ENCODE results near the gene RPL18A. TPM values are rescaled to one million over a fixed set of nuclear protein-coding genes. Genes with fewer than 3 reads are reported as not detected.
A peak's percentile ranks its signal among the peaks of the same experiment; 100 is the strongest.

The RPL18A gene
- total RNA-seq, 2 donors from 2014 or later = 1,009 to 1,051 TPM

DNA sequence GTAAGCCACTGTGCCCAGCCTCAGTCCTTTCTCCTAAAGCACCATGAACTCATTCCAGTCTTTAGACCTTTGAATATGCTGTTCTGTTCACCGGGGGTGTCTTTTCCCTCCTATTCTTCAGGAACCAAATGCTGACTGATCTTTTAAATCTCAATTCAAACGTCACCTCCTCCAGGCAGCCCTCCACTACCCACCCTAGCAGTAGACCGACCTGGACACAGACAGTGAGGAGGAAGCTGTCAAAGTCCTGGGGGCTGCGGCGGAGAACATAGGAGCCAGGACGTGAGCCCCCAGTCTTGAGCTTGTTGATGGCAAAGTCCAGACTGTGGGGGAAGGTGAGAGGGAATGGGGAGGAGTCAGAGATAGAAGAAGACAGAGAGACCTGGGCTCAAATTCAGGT is 19.7 kb upstream of the RPL18A start:
- no peak for DNase-seq
- no peak for ATAC-seq
- intact Hi-C loops (cut with DNase I) = no loop called here

DNA sequence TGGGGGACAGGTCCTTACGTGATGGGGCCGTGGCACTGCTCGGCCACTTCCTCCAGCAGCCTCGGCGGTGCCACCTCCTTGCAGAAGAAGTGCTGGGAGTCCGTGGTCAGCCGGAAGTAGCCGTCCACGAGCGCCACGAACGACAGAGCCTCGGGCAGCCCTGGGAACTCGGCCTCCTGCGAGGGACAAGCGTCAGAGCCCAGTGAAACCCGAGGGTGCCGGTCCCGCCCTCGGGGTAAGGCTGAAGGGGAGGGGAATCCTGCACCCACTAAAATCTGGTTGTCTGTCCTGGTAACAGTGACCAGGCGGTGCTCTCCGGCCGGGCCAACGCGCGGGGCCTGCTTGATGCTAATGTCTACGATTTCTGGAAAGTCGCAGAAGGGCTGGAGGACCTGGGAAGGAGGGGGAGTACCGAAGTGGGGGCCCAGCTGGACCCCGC is 18.3 kb upstream of the RPL18A start:
- DNase-seq = no peak
- intact Hi-C loops (cut with DNase I) = no loop called here
- ATAC-seq = peak; percentile 9

DNA sequence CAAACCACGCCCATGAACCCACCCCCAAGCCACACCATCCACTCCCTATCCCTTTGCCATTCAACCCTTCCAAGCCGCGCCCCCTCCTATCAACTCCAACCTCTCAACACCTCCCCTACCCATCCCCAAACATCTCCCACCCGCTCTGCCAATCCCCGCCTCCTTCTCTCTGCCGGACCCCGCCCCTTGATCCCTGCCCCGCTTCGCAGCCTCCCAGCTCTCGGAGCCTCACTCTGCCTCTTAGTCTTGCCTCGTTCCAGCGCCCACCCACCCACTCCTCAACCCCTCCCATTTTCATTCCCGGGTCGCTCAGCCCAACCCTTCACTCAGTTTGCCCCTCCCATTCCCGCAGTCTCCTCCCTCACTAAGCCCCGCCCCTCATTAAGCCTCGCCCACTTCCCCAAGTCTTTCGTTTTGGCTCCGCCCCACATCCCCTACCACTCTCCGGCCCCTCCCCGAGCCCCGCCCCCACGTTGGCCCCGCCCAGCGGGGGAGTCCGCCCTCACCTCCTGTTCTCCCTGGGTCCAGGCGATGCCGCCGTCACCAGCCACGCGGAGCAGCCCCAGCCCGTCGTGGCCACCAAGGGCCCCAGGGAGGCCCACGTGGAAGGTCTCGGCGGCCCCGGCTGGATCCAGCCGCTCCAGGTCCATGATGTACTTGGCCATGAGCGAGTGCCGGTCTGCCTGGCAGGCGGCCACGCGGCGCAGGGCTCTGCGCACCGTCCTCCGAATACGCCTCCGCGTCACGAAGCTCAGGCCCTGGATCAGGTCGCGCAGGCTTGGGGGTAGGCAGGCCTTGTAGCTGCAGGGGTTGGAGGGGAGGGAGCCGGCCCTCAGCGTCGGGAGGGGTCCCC is 17.7 kb upstream of the RPL18A start:
- peak; percentile 83 to 90 for ATAC-seq
- DNase-seq = peak; percentile 85
- intact Hi-C loops (cut with DNase I) = no loop called here

DNA sequence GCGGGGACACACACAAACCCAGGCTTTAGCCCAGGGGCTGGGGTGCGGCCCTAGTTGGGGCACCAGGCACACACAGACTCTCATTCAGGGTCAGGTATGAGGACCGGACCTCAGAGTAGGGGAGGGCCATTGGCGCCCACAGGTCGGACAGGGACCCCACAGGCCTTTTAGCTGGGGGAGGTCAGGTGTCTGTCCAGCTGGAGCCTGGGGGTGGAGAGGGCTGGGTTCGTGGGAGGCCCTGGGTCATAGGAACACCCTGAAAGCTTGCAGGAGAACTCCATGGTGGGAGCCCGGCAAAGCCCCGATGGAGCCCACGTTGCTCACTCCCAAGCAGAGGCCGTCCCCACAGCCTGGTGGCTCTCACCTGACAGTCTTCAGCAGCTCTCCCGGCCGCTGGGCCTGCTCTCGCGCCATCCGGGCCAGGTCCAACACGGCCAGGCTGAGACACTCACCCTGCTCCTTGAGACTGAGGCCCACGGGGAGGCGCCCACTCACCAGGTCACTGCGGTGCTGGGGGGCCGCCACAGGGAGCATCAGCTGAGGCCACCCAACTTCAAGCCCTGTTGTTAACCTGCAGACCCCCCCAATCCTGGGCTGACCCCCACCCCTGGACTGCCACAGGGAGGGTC is 16.9 kb upstream of the RPL18A start:
- ATAC-seq (peak in 1 of 2 donors; percentile 2), DNase-seq (no peak)
- intact Hi-C loops (cut with DNase I) = no loop called here

DNA sequence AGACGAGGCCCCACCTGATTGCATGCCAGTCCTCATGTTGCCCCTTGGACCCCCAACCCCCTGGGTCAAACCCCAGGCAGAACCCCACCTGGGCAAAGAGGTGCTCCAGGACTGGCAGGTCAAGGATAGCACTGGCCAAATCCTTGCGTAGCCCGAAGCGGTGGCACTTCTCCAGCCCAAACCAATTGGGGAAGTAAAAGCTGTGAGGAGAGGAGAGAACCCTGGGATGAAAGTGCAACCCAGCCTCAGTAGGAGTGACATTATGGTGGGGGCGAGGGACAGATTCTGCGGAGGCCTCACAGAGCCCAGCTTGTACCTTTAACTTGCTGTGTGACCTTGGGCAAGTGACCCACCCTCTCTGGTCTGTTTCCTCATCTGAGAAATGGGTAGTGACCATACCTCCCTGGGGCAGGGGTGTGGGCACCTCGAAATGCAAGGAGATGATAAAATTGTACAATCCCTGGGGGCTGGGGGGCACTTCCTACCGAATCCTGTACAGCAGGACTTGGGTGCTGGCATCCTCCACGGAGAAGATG is 16.4 kb upstream of the RPL18A start:
- ATAC-seq (no peak), DNase-seq (no peak)
- intact Hi-C loops (cut with DNase I) = no loop called here

DNA sequence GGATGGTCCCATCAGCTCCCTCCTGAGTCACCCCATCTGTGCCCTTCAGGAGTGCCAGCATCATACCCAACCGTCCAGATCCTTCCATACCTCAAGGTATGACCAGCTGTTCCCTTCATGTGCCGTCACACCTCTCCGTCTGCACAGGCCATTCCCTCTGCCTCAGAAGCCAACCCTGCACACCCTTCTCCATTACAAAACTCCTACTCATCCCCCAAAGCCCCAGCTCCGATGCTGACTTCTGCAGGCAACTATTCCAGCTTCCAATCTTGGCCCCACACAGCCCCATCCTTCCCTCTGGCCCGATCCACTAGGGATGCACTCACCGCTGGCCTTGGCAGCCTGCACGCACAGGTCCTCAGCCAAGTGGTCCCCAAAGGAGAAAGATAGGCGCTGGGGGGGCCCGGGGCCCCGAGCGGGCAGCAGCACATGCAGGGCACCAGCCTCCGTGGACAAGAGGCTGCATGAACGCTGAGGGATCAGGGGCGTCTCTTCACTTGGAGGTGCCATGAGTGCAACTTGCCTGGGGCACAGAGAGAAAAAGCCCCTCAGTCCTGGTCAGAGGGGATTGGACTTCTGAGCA is 15.7 kb upstream of the RPL18A start:
- no peak for DNase-seq

DNA sequence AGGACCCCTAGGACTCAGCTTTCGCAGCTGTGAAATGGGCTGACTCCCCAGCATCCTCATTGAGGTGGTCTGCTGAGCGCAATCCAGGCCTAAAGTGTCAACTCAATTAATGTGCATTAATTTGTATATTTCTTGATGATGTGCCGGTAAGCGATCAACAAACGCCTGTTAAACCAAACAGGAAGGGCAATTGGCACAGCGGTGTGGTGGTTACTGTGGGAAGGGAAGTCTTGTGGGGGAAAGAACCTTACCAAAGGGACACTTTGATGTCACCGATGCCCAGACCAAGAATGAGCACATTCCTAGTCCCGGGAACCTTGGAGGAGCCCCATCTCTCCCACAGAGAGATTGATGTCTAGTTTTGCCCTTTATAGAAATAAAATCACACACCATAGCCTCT is 13.6 kb upstream of the RPL18A start:
- DNase-seq = no peak
- ATAC-seq = no peak
- intact Hi-C loops (cut with DNase I) = no loop called here

More for the DNA sequence above, 15.7 kb upstream of the RPL18A start:
- intact Hi-C loops (cut with DNase I) = no loop called here
- ATAC-seq = no peak

DNA sequence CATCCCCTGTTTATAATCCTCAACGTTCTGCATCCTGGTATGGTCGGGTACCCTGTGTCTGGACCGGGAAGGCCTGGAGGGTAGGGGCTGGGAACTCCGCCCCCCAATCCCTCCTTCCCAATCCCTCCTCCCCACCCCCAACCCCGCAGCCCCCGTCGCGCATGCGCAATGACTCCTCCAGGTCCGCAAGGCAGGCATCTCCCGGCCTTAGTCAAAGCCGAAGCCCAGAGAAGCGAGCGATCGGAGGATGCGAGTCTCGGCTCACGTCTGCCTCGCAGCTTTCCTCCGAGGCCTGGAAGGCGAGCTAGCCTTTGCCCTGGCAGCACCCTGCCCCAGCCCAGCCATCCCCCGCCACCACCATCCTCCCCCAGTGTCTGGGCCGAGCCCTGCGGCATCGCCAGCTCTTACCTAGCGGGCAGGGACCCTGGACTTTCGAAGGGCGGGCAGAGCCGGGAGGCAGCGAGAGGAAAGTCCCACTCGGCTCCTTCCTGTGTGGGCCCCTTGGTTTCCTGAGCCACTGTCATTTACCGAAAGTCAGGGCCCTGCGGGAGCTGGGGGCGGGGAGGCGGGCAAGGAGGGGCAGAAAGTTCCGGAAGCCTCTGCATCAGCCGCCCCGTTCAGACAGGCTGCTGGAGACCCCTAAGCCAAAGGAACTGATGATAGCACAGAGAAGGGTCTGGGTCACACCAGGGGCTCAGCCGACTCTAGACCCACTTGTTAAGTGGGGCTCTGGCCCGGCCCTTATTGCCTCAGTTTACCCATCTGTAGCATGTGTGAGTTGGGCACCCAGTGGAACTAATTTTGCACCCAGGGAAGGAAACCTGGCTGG is 12.0 kb upstream of the RPL18A start, which contains the start of gene JAK3:
Gene JAK3, minus strand, starts transcription at position 445 of the 829 bp plus-strand sequence. CDS start 3,565 bp downstream, outside the sequence.
- intact Hi-C loops (cut with DNase I) = no loop called here
- DNase-seq = peak; percentile 81
- peak; percentile 70 to 77 for ATAC-seq

DNA sequence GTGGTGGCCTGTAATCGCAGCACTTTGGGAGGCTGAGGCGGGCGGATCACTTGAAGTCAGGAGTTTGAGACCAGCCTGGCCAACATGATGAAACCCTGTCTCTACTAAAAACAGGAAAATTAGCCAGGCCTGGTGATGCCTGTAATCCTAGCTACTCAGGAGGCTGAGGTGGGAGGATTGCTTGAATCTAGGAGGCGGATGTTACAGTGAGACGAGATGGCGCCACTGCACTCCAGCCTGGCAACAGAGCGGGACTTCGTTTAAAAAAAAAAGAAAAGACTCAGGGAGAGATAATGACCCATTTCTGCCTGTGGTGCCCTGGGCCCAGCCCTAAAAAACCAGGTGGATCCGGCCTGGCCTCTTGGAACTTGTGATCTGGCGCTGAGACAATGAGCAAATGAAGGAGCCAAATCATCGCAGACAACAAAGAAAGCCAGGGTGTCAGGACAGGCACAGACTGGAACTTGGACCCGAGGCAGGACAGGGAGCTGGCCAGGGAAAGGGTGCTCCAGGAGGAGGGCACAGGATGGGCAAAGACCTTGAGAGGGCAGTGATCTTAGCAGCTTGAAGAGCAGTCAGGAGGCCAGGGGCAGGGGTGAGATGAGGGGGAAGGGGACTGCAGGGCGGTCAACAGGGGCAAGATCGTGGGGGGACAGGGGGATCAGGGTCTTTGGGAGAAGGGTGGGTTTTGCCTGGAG is 11.0 kb upstream of the RPL18A start:
- no peak for DNase-seq
- ATAC-seq = no peak
- intact Hi-C loops (cut with DNase I) = no loop called here

DNA sequence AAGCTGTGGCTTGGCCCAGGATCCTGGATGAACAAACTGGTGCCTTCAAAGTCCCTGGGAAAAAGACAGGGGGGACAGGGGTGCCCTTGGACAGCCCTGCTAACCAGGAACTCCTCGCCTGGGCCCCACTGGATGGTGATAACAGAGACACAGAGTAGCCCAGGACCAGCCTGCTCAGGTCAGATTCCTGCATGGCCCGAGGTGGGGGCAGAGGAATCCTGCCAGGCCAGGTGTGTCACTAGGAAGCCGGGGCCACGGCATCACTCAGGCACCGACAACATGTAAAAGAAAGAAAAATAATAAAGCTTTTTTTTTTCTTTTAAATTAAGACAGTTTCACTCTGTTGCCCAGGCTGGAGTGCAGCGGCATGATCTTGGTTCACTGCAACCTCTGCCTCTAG is 5.6 kb upstream of the RPL18A start:
- ATAC-seq = no peak
- intact Hi-C loops (cut with DNase I) = loop anchor here in 1 of 2 donors (10.0 kb wide), 2 partner anchors 69 to 399 kb away; no protein-coding TSS in a partner anchor

DNA sequence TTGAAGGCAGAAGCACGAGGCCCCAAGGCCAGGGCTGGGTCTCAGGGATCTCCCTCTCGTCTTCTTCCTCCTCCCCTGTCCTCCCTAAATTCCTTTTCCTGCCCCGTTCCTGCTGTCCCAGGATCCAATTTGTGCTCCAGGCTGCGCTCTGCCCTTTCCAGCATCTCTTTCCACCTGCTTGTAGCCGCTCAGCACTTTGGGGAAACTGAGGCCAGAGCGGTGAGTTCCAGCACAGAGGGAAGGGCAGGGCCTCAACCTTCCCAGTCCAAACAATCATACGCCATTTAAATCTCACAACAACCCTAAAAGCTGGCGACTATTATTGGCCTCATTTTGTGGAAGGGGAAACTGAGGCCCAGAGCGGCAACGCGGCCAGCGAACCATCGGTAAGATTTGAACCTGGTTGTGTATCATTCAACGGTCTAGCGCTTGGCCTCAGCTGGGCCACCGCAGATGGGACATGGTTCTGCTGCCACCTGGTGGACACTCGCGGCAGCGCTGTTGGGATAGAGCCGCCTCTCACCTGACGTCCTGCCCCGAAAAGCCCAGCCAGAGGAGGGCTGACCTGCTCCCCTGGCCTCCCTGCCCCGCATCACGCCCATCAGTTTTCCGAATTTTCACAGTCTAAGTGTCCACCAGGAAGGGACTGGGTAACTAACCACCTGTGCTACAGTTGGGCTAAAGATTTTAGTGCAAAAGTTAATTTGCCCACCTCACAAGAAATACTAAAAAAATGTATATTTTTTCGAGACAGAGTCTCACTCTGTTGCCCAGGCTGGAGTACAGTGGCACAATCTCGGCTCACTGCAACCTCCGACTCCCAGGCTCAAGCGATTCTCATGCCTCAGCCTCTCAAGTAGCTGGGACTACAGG is 4.2 kb upstream of the RPL18A start:
- peak; percentile 87 for DNase-seq
- intact Hi-C loops (cut with DNase I) = loop anchor here in 1 of 2 donors (5.0 to 10.0 kb wide), 3 partner anchors 71 to 508 kb away; no protein-coding TSS in a partner anchor
- peak; percentile 29 to 37 for ATAC-seq

More for the DNA sequence above, 5.6 kb upstream of the RPL18A start:
- DNase-seq = no peak

DNA sequence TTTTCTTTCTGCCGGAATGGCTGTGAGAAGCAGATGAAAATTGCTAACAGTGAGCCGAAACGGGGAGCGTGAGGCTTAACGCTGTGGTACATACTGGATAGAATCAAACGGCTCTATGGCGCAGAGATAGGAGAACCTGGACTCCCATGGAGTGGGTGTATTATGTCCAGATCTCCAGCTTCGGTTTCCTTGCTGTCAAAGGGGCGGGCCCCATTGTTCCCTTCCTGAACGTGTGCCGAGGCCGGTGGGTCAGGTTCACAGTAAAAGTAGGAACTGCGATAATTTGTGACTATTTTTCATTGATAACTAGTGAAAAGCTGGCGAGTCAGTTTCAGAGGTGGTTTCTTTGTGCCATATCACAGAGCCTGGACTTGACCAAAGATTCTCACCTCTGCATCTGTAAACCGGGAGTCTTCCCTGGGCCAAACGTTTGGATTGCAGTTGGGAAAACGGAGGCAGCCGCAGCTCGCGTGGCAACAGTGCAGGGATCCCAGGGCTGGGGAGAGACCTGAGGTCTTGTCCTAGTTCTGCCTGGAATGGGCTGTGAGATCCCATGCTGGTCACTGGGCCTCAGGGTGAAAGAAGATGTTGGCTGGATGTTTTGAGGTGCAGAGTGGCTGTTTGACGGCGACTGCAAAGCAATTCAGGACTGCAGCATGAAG is 752 bp downstream of the RPL18A start:
- DNase-seq = no peak
- no peak for ATAC-seq
- intact Hi-C loops (cut with DNase I) = no loop called here

DNA sequence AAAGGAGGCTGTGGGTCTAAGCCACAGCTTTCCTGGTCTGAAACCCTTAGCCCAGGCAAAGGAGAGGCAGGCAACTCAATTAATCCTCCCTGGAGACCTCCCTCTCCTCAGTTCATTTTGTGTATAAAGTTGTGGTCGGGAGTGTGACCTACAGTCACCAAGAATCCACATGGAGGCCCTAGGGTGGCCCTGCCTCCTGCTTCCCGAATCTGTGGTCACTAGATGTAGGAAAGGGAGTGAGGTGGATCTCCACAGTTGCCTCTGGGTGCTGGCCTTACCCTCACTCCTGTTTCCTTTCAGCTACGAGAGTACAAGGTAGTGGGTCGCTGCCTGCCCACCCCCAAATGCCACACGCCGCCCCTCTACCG is 1.3 kb downstream of the RPL18A start:
- intact Hi-C loops (cut with DNase I) = no loop called here
- no peak for DNase-seq
- no peak for ATAC-seq

DNA sequence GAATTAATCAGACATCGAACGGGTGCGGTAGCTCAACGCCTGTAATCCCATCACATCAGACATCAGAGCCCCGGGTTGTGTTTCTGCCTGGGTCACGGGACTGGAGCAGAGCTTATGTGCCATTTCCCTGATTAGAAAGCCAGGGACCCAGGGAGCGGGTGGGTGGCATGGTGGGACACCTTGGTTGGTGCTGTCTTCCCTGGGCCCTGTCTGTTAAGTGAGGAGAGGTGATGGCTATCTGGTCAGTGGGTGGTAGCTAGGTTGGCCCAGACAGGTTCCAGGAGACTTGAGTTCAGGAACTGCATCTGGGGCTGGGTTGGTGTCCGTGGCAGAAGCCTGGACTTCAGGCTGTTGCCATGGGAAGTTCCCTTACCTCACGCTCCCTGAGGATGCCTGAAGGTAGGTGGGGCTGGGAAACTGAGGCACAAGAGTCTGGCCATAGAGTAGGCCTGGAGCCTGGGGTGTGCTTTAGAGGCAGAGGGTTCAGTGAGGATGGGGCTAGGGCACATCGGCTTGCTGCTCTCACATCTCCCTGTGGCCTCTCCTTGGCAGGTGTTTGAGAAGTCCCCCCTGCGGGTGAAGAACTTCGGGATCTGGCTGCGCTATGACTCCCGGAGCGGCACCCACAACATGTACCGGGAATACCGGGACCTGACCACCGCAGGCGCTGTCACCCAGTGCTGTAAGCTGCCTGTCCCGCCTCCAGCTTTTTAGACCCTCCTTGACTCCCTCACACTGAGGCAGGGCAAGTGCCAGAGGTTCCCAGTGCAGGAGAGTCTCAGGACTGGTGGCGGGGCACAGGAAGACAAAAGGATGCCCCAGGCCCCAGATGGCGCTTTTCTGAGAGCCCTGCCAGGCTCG is 2.1 kb downstream of the RPL18A start:
- no peak for DNase-seq

DNA sequence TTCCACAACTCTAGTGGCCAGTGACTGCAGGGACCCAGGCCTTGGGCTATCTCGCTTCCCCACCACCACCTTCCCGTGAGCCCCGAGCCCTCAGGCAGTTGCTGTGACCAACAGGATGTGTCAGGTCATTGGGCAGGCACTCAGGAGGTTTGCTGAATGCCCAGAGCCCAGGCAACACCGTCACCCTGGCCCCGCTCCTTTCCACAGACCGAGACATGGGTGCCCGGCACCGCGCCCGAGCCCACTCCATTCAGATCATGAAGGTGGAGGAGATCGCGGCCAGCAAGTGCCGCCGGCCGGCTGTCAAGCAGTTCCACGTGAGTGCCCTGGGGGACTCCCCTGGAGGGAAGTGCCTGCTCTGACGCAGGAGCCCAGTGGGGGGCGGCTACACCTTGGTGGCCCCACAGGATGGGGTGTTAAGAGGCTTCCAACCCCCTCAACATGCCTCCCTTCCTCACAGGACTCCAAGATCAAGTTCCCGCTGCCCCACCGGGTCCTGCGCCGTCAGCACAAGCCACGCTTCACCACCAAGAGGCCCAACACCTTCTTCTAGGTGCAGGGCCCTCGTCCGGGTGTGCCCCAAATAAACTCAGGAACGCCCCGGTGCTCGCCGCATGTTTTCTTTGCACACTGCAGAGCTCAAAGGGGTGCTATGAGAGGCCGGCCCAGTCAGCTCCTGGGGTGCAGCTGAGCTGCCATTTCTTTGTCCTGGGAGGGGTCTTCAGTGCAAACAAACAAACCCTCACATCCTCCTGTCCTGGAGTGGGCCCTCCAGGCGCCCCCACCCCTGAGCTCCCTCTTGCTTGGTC is 3.2 kb downstream of the RPL18A start:
- DNase-seq = no peak
- no peak for ATAC-seq
- intact Hi-C loops (cut with DNase I) = no loop called here

More for the DNA sequence above, 2.1 kb downstream of the RPL18A start:
- ATAC-seq = no peak
- intact Hi-C loops (cut with DNase I) = no loop called here

All from left cardiac atrium (tissue), 4 donors.